ENCODE data around the gene SOS1. TPM values are rescaled to one million over a fixed set of nuclear protein-coding genes. Genes with fewer than 3 reads are reported as not detected.

Gene SOS1
- total RNA-seq, 1 experiment from 2014 or later = 28.7 TPM

DNA sequence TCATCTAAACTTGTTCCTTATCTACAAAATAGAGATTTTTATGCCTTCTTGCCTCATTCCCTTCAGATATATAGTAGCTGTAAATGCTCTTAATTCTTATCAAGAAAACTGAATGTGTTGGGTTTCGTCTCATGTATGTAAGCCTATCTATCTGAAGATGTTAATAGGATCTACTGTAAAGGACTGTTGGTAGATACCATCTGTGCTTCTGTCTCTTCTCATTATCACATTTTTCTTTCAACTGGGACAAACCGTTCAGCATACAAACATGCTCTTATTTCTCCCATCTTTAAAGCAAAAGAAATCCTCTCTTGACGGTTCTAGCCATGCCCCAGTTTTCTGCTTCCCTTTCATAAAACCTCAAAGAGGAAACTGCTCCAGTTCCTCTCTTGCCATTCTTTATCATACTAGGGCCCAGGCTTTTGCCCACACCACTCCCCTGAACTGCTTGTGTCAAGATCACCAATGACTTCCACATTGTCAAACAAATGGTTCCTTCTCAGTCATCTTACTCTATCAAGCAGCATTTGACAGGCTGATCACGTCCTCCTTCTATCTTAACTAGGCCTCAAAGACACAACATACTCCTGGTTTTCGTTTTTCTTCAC, 142.5 kb downstream of the SOS1 start:
- Histone ChIP-seq H3K4me3 (ENCODE audit: low read depth in 2 of 2, low read length in 2 of 2) (no peak overlapping the region), H3K36me3 (ENCODE audit: control insufficient read depth, insufficient read depth, low read length) (no peaks in the 10 kb centered on the region), H3K27me3 (ENCODE audit: control insufficient read depth, insufficient read depth, low read length) (no peaks in the 10 kb centered on the region), H3K4me1 (ENCODE audit: control insufficient read depth, insufficient read depth, low read length) (no peaks in the 10 kb centered on the region), H3K27ac (ENCODE audit: low read length) (no peak overlapping the region), H3K9me3 (ENCODE audit: control insufficient read depth, insufficient read depth, low read depth, low read length) (no peaks in the 10 kb centered on the region)
- POLR2A ChIA-PET = no interaction called here
- DNase-seq (ENCODE audit: low read depth, low spot score) (no peak), ATAC-seq (no peak)
- TF ChIP-seq SIN3A (IDR thresholded peaks at IDR 0.05; ENCODE audit: borderline replicate concordance, insufficient read depth, low read depth, low read length) (no peak), POLR2AphosphoS5 (IDR thresholded peaks at IDR 0.05; ENCODE audit: low read depth, low read length) (no peak), TCF7L2 (IDR thresholded peaks at IDR 0.05; ENCODE audit: low read depth, low read length) (no peak)
- TF ChIP-seq, protein P1, sequence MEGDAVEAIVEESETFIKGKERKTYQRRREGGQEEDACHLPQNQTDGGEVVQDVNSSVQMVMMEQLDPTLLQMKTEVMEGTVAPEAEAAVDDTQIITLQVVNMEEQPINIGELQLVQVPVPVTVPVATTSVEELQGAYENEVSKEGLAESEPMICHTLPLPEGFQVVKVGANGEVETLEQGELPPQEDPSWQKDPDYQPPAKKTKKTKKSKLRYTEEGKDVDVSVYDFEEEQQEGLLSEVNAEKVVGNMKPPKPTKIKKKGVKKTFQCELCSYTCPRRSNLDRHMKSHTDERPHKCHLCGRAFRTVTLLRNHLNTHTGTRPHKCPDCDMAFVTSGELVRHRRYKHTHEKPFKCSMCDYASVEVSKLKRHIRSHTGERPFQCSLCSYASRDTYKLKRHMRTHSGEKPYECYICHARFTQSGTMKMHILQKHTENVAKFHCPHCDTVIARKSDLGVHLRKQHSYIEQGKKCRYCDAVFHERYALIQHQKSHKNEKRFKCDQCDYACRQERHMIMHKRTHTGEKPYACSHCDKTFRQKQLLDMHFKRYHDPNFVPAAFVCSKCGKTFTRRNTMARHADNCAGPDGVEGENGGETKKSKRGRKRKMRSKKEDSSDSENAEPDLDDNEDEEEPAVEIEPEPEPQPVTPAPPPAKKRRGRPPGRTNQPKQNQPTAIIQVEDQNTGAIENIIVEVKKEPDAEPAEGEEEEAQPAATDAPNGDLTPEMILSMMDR (IDR thresholded peaks at IDR 0.05) = no peak
- TF ChIP-seq, protein P2, sequence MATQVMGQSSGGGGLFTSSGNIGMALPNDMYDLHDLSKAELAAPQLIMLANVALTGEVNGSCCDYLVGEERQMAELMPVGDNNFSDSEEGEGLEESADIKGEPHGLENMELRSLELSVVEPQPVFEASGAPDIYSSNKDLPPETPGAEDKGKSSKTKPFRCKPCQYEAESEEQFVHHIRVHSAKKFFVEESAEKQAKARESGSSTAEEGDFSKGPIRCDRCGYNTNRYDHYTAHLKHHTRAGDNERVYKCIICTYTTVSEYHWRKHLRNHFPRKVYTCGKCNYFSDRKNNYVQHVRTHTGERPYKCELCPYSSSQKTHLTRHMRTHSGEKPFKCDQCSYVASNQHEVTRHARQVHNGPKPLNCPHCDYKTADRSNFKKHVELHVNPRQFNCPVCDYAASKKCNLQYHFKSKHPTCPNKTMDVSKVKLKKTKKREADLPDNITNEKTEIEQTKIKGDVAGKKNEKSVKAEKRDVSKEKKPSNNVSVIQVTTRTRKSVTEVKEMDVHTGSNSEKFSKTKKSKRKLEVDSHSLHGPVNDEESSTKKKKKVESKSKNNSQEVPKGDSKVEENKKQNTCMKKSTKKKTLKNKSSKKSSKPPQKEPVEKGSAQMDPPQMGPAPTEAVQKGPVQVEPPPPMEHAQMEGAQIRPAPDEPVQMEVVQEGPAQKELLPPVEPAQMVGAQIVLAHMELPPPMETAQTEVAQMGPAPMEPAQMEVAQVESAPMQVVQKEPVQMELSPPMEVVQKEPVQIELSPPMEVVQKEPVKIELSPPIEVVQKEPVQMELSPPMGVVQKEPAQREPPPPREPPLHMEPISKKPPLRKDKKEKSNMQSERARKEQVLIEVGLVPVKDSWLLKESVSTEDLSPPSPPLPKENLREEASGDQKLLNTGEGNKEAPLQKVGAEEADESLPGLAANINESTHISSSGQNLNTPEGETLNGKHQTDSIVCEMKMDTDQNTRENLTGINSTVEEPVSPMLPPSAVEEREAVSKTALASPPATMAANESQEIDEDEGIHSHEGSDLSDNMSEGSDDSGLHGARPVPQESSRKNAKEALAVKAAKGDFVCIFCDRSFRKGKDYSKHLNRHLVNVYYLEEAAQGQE (IDR thresholded peaks at IDR 0.05; ENCODE audit: insufficient read depth in 1 of 2, low read depth in 2 of 2, low read length in 1 of 2) = no peak
- intact Hi-C loops (cut with micrococcal nuclease; ENCODE audit: unreplicated experiment) = no loop called here
- in situ Hi-C loops (cut with HindIII; ENCODE audit: low pct_unique_long_range_greater_than_20kb, low sequenced_read_pairs) = no loop called here
- CTCF ChIA-PET = no interaction called here
- BruUV-seq (replicated peaks) = no TSS peak

DNA sequence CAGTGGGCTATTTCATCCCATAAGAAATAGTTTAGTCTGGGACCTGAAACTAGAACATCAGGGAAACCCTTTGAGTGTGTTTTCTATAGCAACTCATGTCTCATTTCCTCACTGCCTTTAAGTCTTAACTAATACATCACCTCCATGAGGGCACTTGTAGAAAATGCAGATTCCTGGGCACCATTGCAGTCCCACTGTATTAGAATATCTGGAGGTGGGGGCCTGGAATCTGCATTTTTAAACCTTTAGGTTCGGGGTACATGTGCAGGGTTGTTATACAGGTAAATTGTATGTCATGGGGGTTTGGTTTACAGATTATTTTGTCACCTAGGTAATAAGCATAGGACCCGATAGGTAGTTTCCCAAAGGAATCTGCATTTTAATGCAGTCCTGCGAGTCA, 143.8 kb downstream of the SOS1 start:
- BruUV-seq (replicated peaks) = no TSS peak
- in situ Hi-C loops (cut with HindIII; ENCODE audit: low pct_unique_long_range_greater_than_20kb, low sequenced_read_pairs) = no loop called here
- no peaks in the 10 kb centered on the region for H3K4me1 ChIP-seq (ENCODE audit: control insufficient read depth, insufficient read depth, low read length)
- CTCF ChIA-PET = no interaction called here
- H3K9me3 ChIP-seq (ENCODE audit: control insufficient read depth, insufficient read depth, low read depth, low read length) = no peaks in the 10 kb centered on the region
- no peaks in the 10 kb centered on the region for H3K27me3 ChIP-seq (ENCODE audit: control insufficient read depth, insufficient read depth, low read length)
- H3K36me3 ChIP-seq (ENCODE audit: control insufficient read depth, insufficient read depth, low read length) = no peaks in the 10 kb centered on the region
- ATAC-seq (no peak), DNase-seq (ENCODE audit: low read depth, low spot score) (no peak)
- POLR2A ChIA-PET = no interaction called here
- H3K4me3 ChIP-seq (ENCODE audit: low read depth in 2 of 2, low read length in 2 of 2) = no peak overlapping the region
- intact Hi-C loops (cut with micrococcal nuclease; ENCODE audit: unreplicated experiment) = no loop called here
- no peak overlapping the region for H3K27ac ChIP-seq (ENCODE audit: low read length)
- TF ChIP-seq, protein P2 (IDR thresholded peaks at IDR 0.05; ENCODE audit: insufficient read depth in 1 of 2, low read depth in 2 of 2, low read length in 1 of 2) = no peak
- TF ChIP-seq SIN3A (IDR thresholded peaks at IDR 0.05; ENCODE audit: borderline replicate concordance, insufficient read depth, low read depth, low read length) (no peak), POLR2AphosphoS5 (IDR thresholded peaks at IDR 0.05; ENCODE audit: low read depth, low read length) (no peak), TCF7L2 (IDR thresholded peaks at IDR 0.05; ENCODE audit: low read depth, low read length) (no peak)
- TF ChIP-seq, protein P1 (IDR thresholded peaks at IDR 0.05) = no peak

Data from Panc1 (cell line).